GM18909 (cell line): Measurements from ENCODE around the gene CECR2.
"Not testable (repeated sequence)": the region's sequence is repeated elsewhere in the genome, so short reads cannot be mapped to it uniquely, and the experiment has no call there.

Source experiments
- ATAC-seq: cut with Tn5 transposase; IDR thresholded peaks from one replicate; pipeline ENCODE4 v1.9.1; 2021; ENCODE audit warnings: mild to moderate bottlenecking; ENCODE audit not compliant: unreplicated experiment, poor library complexity

The CECR2 gene

GRCh38 chr22:17554814-17555213 is 185.6 kb downstream of the CECR2 start:
- no peak for ATAC-seq

- no peak for ATAC-seq
Observed at GRCh38 chr22:17559188-17559587, 189.9 kb downstream of the CECR2 start.

GRCh38 chr22:17562906-17563870 is 193.9 kb downstream of the CECR2 start, which contains the start of gene SLC25A18:
Gene SLC25A18 (plus strand): TSS chr22:17563498. CDS start chr22:17579945, 16,447 bp downstream.
- ATAC-seq = no peak

GRCh38 chr22:17563936-17564391 is 194.7 kb downstream of the CECR2 start:
- ATAC-seq = no peak

- not testable (repeated sequence) for ATAC-seq
Observed at GRCh38 chr22:17566016-17566687, 196.9 kb downstream of the CECR2 start.

GRCh38 chr22:17566776-17567175 is 197.5 kb downstream of the CECR2 start:
- no peak for ATAC-seq

- no peak for ATAC-seq
Observed at GRCh38 chr22:17569971-17570511, 200.8 kb downstream of the CECR2 start.

- ATAC-seq = no peak
Observed at GRCh38 chr22:17570851-17571631, 201.8 kb downstream of the CECR2 start.

- ATAC-seq = no peak
Observed at GRCh38 chr22:17575151-17575550, 205.9 kb downstream of the CECR2 start.

- ATAC-seq = no peak
Observed at GRCh38 chr22:17575681-17576080, 206.4 kb downstream of the CECR2 start.

GRCh38 chr22:17576470-17576869 is 207.2 kb downstream of the CECR2 start:
- ATAC-seq = no peak

- no peak for ATAC-seq
Observed at GRCh38 chr22:17578136-17578754, 209.0 kb downstream of the CECR2 start.

- ATAC-seq = no peak
Observed at GRCh38 chr22:17579535-17579981, 210.3 kb downstream of the CECR2 start.

- ATAC-seq = no peak
Observed at GRCh38 chr22:17580441-17581031, 211.3 kb downstream of the CECR2 start.

GRCh38 chr22:17581056-17581455 is 211.8 kb downstream of the CECR2 start:
- no peak for ATAC-seq

GRCh38 chr22:17581631-17582030 is 212.4 kb downstream of the CECR2 start:
- no peak for ATAC-seq

GRCh38 chr22:17583151-17583550 is 213.9 kb downstream of the CECR2 start:
- no peak for ATAC-seq

GRCh38 chr22:17586831-17587440 is 217.7 kb downstream of the CECR2 start:
- ATAC-seq = no peak

GRCh38 chr22:17587629-17588028 is 218.4 kb downstream of the CECR2 start:
- ATAC-seq = no peak
